Measurements from ENCODE around the gene PMEPA1.

PMEPA1 gene

DNA sequence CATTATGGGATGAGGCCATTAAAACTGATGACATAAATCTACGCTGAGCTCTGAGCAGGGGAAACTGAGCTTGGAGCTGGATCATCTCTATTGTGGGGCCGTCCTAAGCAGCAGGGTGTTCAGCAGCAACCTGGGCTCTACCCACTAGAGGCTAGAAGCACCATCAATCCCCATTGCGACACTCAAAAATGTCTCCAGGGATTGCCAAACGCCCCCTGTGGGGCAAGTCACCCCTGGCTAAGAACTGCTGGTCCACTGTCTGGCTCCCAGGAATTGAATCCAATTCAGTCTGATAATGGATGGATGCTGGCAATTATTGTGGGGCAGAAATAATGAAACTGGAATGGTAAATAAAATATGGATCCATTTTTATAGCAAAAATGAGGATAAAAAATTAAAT lies 38.2 kb downstream of the PMEPA1 start:
- no peak overlapping the region for H3K4me2 ChIP-seq (ENCODE audit: low read length)
- H3F3A ChIP-seq (ENCODE audit: control insufficient read depth, insufficient read depth), result no peaks in the 10 kb centered on the region
- no peak overlapping the region for H3K4me3 ChIP-seq (ENCODE audit: low read length)
- peaks cover 7% of the 10 kb centered on the region; the same call in 1 of the 2 replicates for H4K20me1 ChIP-seq (ENCODE audit: control insufficient read depth, insufficient read depth, low read depth, low read length)
- no peaks in the 10 kb centered on the region for H3K27me3 ChIP-seq (ENCODE audit: control insufficient read depth, low read length)
- TF ChIP-seq EZH2phosphoT487 (IDR thresholded peaks at IDR 0.05; ENCODE audit: borderline replicate concordance, low read length), result no peak
- TF ChIP-seq, protein P1, sequence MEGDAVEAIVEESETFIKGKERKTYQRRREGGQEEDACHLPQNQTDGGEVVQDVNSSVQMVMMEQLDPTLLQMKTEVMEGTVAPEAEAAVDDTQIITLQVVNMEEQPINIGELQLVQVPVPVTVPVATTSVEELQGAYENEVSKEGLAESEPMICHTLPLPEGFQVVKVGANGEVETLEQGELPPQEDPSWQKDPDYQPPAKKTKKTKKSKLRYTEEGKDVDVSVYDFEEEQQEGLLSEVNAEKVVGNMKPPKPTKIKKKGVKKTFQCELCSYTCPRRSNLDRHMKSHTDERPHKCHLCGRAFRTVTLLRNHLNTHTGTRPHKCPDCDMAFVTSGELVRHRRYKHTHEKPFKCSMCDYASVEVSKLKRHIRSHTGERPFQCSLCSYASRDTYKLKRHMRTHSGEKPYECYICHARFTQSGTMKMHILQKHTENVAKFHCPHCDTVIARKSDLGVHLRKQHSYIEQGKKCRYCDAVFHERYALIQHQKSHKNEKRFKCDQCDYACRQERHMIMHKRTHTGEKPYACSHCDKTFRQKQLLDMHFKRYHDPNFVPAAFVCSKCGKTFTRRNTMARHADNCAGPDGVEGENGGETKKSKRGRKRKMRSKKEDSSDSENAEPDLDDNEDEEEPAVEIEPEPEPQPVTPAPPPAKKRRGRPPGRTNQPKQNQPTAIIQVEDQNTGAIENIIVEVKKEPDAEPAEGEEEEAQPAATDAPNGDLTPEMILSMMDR (IDR thresholded peaks at IDR 0.05; ENCODE audit: low read depth, low read length, poor library complexity, severe bottlenecking), result peak; percentile 17
- H3K36me3 ChIP-seq (ENCODE audit: control insufficient read depth, low read length), result no peaks in the 10 kb centered on the region
- no peaks in the 10 kb centered on the region for H3K9me2 ChIP-seq (replicated peaks; ENCODE audit: control insufficient read depth, low read length)
- H3K4me1 ChIP-seq (ENCODE audit: control insufficient read depth, low read length), result peaks cover 15% of the 10 kb centered on the region
- peaks cover 55% of the 10 kb centered on the region for H3K79me2 ChIP-seq (ENCODE audit: control insufficient read depth, low read length)
- H3K9me3 ChIP-seq (ENCODE audit: control insufficient read depth, insufficient read depth, low read length), result no peaks in the 10 kb centered on the region
- H3K27ac ChIP-seq (ENCODE audit: low read depth, low read length), result no peak overlapping the region

DNA sequence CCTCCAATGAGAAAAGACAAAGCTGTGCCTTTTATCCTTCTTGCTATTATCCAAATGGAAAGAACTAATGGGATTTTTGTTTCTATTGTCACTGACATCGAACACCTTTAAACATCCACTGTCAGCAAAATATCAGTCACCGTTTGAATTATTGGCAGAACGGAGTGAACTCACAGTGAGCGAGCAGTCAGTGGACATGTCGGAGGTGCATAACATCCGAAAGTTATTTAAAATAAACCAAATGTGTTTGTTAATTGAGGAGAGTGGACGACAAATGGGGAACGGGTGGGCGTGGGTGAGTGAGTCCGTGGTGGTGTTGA lies 38.8 kb downstream of the PMEPA1 start:
- Histone ChIP-seq H3K4me1 (ENCODE audit: control insufficient read depth, low read length) (peaks cover 9% of the 10 kb centered on the region), H3K27ac (ENCODE audit: low read depth, low read length) (no peak overlapping the region), H3K79me2 (ENCODE audit: control insufficient read depth, low read length) (peaks cover 49% of the 10 kb centered on the region), H3K4me3 (ENCODE audit: low read length) (no peak overlapping the region), H3K9me3 (ENCODE audit: control insufficient read depth, insufficient read depth, low read length) (no peaks in the 10 kb centered on the region), H4K20me1 (ENCODE audit: control insufficient read depth, insufficient read depth, low read depth, low read length) (peaks cover 7% of the 10 kb centered on the region; the same call in 1 of the 2 replicates), H3F3A (ENCODE audit: control insufficient read depth, insufficient read depth) (no peaks in the 10 kb centered on the region), H3K27me3 (ENCODE audit: control insufficient read depth, low read length) (no peaks in the 10 kb centered on the region), H3K4me2 (ENCODE audit: low read length) (no peak overlapping the region), H3K9me2 (replicated peaks; ENCODE audit: control insufficient read depth, low read length) (no peaks in the 10 kb centered on the region), H3K36me3 (ENCODE audit: control insufficient read depth, low read length) (no peaks in the 10 kb centered on the region)
- TF ChIP-seq, protein P1 (IDR thresholded peaks at IDR 0.05; ENCODE audit: low read depth, low read length, poor library complexity, severe bottlenecking), result no peak
- TF ChIP-seq EZH2phosphoT487 (IDR thresholded peaks at IDR 0.05; ENCODE audit: borderline replicate concordance, low read length), result no peak

DNA sequence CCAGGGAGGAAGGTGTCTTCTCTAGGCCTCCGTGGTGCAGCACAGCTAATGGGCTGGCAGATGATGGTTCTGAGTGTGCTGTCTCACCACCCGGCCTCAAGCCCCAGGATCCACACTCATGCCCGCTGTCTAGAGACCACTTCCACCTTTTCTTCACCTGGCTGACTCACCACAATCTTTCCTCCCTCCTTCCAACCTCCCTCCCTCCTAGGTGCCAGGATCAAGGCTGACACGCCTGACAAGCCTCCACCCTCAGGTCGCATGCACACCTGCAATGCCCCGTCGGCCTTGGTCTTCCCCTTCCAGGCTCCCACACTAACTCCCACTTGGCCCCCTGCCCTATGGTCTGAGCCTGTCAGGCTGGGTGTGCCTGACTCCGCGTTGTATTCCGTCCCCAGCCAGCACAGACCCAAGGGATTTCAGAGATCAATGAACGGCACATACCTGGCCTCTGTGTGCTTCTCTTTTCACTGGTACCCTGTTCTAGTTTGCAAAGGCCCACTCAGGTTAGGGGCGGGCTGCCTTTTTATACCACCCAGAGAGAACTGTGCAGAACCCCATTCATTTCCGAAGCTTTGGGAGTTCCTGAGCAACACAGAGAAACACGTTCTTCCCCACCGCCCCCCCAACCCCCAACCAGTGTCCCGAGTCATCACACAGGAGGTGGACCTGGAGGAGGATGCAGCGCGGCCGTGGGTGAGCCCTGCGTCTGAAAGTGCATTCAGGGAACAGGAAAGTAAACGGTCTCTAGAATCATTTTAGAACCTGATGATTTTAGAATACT lies 39.3 kb downstream of the PMEPA1 start:
- H3K4me1 ChIP-seq (ENCODE audit: control insufficient read depth, low read length), result peaks cover 3% of the 10 kb centered on the region
- H3K79me2 ChIP-seq (ENCODE audit: control insufficient read depth, low read length), result peaks cover 43% of the 10 kb centered on the region
- H3K27ac ChIP-seq (ENCODE audit: low read depth, low read length), result no peak overlapping the region
- no peaks in the 10 kb centered on the region for H3F3A ChIP-seq (ENCODE audit: control insufficient read depth, insufficient read depth)
- no peaks in the 10 kb centered on the region for H3K9me2 ChIP-seq (replicated peaks; ENCODE audit: control insufficient read depth, low read length)
- H3K27me3 ChIP-seq (ENCODE audit: control insufficient read depth, low read length), result no peaks in the 10 kb centered on the region
- H4K20me1 ChIP-seq (ENCODE audit: control insufficient read depth, insufficient read depth, low read depth, low read length), result peaks cover 7% of the 10 kb centered on the region; the same call in 1 of the 2 replicates
- no peak overlapping the region for H3K4me2 ChIP-seq (ENCODE audit: low read length)
- H3K4me3 ChIP-seq (ENCODE audit: low read length), result no peak overlapping the region
- TF ChIP-seq, protein P1 (IDR thresholded peaks at IDR 0.05; ENCODE audit: low read depth, low read length, poor library complexity, severe bottlenecking), result no peak
- no peak for TF ChIP-seq EZH2phosphoT487 (IDR thresholded peaks at IDR 0.05; ENCODE audit: borderline replicate concordance, low read length)
- H3K9me3 ChIP-seq (ENCODE audit: control insufficient read depth, insufficient read depth, low read length), result no peaks in the 10 kb centered on the region
- H3K36me3 ChIP-seq (ENCODE audit: control insufficient read depth, low read length), result no peaks in the 10 kb centered on the region
